HCT116 (cell line): ENCODE data around the gene DGKB.

Source experiments
- EZH2 ChIP-seq: fragments of 200-600 bp; sonication (generic); IDR thresholded peaks from 2 replicates; pipeline ENCODE4 v1.6.1; 2017; ENCODE audit warnings: antibody characterized with exemption, mixed run types
- POLR2A ChIP-seq: IDR thresholded peaks from 2 replicates; pipeline ENCODE4 v1.7.0; 2011; ENCODE audit warnings: borderline replicate concordance; ENCODE audit not compliant: insufficient read depth, insufficient read length; ENCODE audit errors: extremely low read depth
- ZNF274 ChIP-seq: fragments of 200-500 bp; sonication (Bioruptor generic); IDR thresholded peaks from 2 replicates; pipeline ENCODE4 v1.6.1; 2014; ENCODE audit warnings: mild to moderate bottlenecking, low read depth, low read length, inconsistent platforms
- TF ChIP-seq, protein P1 (sequence below), 3 experiments: fragments of 200-600 bp in 1 of 3; sonication (generic) in 1 of 3; IDR thresholded peaks in 2 of 3; conservative IDR thresholded peaks in 1 of 3; 2 replicates each; pipeline ENCODE4 v1.5.1; 2012 to 2017; ENCODE audit warnings: low read depth in 2 of 3, low read length in 2 of 3, antibody characterized with exemption in 1 of 3, borderline replicate concordance in 1 of 3, control low read depth in 1 of 3, mild to moderate bottlenecking in 1 of 3, mixed read lengths in 1 of 3, mixed run types in 1 of 3, moderate library complexity in 1 of 3; ENCODE audit not compliant: insufficient read depth in 1 of 3
- TF ChIP-seq, protein P2 (sequence below): IDR thresholded peaks from 2 replicates; pipeline ENCODE4 v1.6.1; 2012

DNA sequence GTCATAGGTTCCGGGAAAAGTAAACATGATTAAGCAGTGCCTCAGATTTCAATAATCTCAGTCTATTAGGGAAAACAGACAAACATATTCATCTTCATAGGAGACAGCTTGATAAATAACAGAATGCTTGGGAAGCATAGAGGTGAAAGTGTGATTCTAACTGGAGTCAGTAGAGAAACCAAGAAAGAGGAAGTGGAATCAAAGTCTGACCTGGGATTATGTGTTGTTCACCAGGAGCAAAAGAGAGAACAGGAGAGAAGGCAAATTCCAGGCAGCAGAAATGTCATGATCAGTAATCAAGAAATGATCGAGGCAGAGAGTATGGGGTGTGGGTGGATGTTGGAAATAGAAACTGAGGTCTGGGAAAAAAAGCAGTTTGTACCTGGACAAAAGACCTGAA is 43.7 kb downstream of the DGKB start:
- TF ChIP-seq POLR2A (no peak), ZNF274 (no peak), EZH2 (no peak)
- TF ChIP-seq, protein P1, sequence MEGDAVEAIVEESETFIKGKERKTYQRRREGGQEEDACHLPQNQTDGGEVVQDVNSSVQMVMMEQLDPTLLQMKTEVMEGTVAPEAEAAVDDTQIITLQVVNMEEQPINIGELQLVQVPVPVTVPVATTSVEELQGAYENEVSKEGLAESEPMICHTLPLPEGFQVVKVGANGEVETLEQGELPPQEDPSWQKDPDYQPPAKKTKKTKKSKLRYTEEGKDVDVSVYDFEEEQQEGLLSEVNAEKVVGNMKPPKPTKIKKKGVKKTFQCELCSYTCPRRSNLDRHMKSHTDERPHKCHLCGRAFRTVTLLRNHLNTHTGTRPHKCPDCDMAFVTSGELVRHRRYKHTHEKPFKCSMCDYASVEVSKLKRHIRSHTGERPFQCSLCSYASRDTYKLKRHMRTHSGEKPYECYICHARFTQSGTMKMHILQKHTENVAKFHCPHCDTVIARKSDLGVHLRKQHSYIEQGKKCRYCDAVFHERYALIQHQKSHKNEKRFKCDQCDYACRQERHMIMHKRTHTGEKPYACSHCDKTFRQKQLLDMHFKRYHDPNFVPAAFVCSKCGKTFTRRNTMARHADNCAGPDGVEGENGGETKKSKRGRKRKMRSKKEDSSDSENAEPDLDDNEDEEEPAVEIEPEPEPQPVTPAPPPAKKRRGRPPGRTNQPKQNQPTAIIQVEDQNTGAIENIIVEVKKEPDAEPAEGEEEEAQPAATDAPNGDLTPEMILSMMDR (IDR thresholded peaks at IDR 0.05 in 2 of 3, conservative IDR thresholded peaks at IDR 0.05 in 1 of 3; ENCODE audit: borderline replicate concordance in 1 of 3, insufficient read depth in 1 of 3, low read depth in 2 of 3, low read length in 2 of 3), result no peak
- TF ChIP-seq, protein P2, sequence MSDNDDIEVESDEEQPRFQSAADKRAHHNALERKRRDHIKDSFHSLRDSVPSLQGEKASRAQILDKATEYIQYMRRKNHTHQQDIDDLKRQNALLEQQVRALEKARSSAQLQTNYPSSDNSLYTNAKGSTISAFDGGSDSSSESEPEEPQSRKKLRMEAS, result no peak
